DND-41 (cell line): ENCODE measurements around the gene DTNB.

ENCODE experiments used
- ATAC-seq: fragments of 200-7000 bp; cut with Tn5 transposase; 3 replicates; pipeline ENCODE4 v1.9.1; 2021; ENCODE audit warnings: low read depth; ENCODE audit not compliant: insufficient read depth
- DNase-seq: peaks from one replicate; pipeline ENCODE4 v3.0.0-alpha.2; 2020
- H2AFZ ChIP-seq: 2 replicates; pipeline ENCODE4 v1.6.0; 2012; ENCODE audit warnings: low read depth, low read length
- H3K27ac ChIP-seq: 2 replicates; pipeline ENCODE4 v1.5.1; 2012; ENCODE audit warnings: low read length, inconsistent platforms
- H3K27me3 ChIP-seq: fragments of 200-600 bp; sonication (generic); 2 replicates; pipeline ENCODE4 v1.6.0; 2012; ENCODE audit warnings: low read length, mild to moderate bottlenecking, inconsistent platforms; ENCODE audit not compliant: insufficient read depth, poor library complexity
- H3K36me3 ChIP-seq: 2 replicates; pipeline ENCODE4 v1.5.1; 2012; ENCODE audit warnings: low read length, inconsistent platforms; ENCODE audit not compliant: insufficient read depth
- H3K4me1 ChIP-seq: 2 replicates; pipeline ENCODE4 v1.5.1; 2012; ENCODE audit warnings: mild to moderate bottlenecking, low read length; ENCODE audit not compliant: insufficient read depth
- H3K4me2 ChIP-seq: 2 replicates; pipeline ENCODE4 v1.6.0; 2012; ENCODE audit warnings: mild to moderate bottlenecking, moderate library complexity, low read length, inconsistent platforms; ENCODE audit not compliant: insufficient read depth
- H3K4me3 ChIP-seq, 2 experiments: fragments of 200-600 bp in 1 of 2; shearing (Covaris generic) in 1 of 2; 2 replicates each; pipeline ENCODE4 v1.5.1; 2012 to 2016; ENCODE audit warnings: inconsistent platforms in 2 of 2, low read length in 2 of 2, mild to moderate bottlenecking in 2 of 2, low read depth in 1 of 2, moderate library complexity in 1 of 2
- H3K79me2 ChIP-seq: 2 replicates; pipeline ENCODE4 v1.6.0; 2012; ENCODE audit warnings: low read length, inconsistent platforms; ENCODE audit not compliant: insufficient read depth
- H3K9ac ChIP-seq: 2 replicates; pipeline ENCODE4 v1.6.0; 2012; ENCODE audit warnings: low read depth, mild to moderate bottlenecking, inconsistent platforms, low read length, moderate library complexity
- H3K9me3 ChIP-seq: 2 replicates; pipeline ENCODE4 v1.5.1; 2012; ENCODE audit warnings: low read length, moderate library complexity, mild to moderate bottlenecking, inconsistent platforms; ENCODE audit not compliant: insufficient read depth, severe bottlenecking
- H4K20me1 ChIP-seq: 2 replicates; pipeline ENCODE4 v1.6.0; 2012; ENCODE audit warnings: low read length; ENCODE audit not compliant: insufficient read depth
- EZH2 ChIP-seq: IDR thresholded peaks from 3 replicates; pipeline ENCODE4 v1.6.1; 2012; ENCODE audit warnings: borderline replicate concordance, low read depth, mild to moderate bottlenecking, moderate library complexity, low read length, inconsistent platforms; ENCODE audit not compliant: severe bottlenecking
- TF ChIP-seq, protein P1 (sequence below): IDR thresholded peaks from 2 replicates; pipeline ENCODE4 v1.5.1; 2012; ENCODE audit warnings: borderline replicate concordance, low read length, moderate library complexity, mild to moderate bottlenecking; ENCODE audit not compliant: poor library complexity, severe bottlenecking; ENCODE audit errors: extremely low read depth

DTNB gene

DNA sequence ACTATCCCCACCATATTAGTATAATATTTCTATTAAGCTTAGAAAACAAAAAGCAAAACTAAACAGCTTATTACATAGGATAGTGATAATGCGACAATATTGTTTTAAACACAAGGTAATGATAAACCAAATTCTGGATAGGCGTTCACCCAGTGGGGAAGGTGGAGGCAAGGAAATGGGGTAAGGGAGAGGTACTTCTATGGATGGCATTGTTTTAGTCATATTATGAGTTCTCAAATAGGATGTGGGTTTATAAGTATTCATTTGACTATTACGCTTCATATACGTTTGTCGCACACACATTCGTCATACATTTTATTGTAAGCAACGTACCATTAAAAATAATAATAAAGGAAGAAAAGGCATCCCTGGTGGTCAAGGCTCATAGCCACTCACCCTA is 242.8 kb downstream of the DTNB start:
- peaks cover 9% of the 10 kb centered on the region for H3K4me1 ChIP-seq
- ATAC-seq (no peak), DNase-seq (no peak)
- H3K9me3 ChIP-seq, result no peaks in the 10 kb centered on the region
- H3K36me3 ChIP-seq, result peaks cover 1% of the 10 kb centered on the region; the same call in 1 of the 2 replicates
- no peaks in the 10 kb centered on the region for H3K27me3 ChIP-seq
- H3K79me2 ChIP-seq, result no peaks in the 10 kb centered on the region
- TF ChIP-seq EZH2, result no peak
- TF ChIP-seq, protein P1, sequence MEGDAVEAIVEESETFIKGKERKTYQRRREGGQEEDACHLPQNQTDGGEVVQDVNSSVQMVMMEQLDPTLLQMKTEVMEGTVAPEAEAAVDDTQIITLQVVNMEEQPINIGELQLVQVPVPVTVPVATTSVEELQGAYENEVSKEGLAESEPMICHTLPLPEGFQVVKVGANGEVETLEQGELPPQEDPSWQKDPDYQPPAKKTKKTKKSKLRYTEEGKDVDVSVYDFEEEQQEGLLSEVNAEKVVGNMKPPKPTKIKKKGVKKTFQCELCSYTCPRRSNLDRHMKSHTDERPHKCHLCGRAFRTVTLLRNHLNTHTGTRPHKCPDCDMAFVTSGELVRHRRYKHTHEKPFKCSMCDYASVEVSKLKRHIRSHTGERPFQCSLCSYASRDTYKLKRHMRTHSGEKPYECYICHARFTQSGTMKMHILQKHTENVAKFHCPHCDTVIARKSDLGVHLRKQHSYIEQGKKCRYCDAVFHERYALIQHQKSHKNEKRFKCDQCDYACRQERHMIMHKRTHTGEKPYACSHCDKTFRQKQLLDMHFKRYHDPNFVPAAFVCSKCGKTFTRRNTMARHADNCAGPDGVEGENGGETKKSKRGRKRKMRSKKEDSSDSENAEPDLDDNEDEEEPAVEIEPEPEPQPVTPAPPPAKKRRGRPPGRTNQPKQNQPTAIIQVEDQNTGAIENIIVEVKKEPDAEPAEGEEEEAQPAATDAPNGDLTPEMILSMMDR, result no peak
- H3K4me3 ChIP-seq, result no peak overlapping the region
- no peaks in the 10 kb centered on the region for H4K20me1 ChIP-seq
- H3K27ac ChIP-seq, result no peak overlapping the region
- no peak overlapping the region for H3K4me2 ChIP-seq
- H3K9ac ChIP-seq, result no peak overlapping the region
- no peak overlapping the region for H2AFZ ChIP-seq

DNA sequence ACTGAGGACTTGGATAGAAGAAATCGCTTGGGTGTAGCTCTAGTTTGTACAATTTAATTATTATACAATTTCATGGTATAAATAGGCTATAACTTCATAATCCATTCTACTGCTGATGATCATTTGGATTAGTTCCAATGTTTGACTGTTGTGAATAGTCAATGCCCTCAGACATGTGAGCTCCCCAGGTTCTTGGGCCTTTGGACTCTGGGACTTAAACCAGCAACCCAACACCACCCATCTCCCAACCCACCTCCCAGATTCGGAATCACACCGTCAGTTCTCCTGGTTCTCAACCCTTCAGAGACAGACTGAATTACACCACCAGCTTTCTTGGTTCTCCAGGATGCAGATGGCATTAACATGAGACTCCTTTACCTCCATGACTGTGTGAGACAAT is 247.1 kb downstream of the DTNB start:
- ATAC-seq, result no peak
- peaks cover 2% of the 10 kb centered on the region for H3K4me1 ChIP-seq
- TF ChIP-seq, protein P1, result no peak
- H3K27ac ChIP-seq, result no peak overlapping the region
- no peaks in the 10 kb centered on the region for H3K36me3 ChIP-seq
- H3K79me2 ChIP-seq, result no peaks in the 10 kb centered on the region
- no peak overlapping the region for H3K4me3 ChIP-seq
- no peak overlapping the region for H3K4me2 ChIP-seq
- H4K20me1 ChIP-seq, result no peaks in the 10 kb centered on the region
- no peak overlapping the region for H3K9ac ChIP-seq
- H3K9me3 ChIP-seq, result no peaks in the 10 kb centered on the region
- DNase-seq, result no peak
- H3K27me3 ChIP-seq, result no peaks in the 10 kb centered on the region
- H2AFZ ChIP-seq, result no peak overlapping the region

DNA sequence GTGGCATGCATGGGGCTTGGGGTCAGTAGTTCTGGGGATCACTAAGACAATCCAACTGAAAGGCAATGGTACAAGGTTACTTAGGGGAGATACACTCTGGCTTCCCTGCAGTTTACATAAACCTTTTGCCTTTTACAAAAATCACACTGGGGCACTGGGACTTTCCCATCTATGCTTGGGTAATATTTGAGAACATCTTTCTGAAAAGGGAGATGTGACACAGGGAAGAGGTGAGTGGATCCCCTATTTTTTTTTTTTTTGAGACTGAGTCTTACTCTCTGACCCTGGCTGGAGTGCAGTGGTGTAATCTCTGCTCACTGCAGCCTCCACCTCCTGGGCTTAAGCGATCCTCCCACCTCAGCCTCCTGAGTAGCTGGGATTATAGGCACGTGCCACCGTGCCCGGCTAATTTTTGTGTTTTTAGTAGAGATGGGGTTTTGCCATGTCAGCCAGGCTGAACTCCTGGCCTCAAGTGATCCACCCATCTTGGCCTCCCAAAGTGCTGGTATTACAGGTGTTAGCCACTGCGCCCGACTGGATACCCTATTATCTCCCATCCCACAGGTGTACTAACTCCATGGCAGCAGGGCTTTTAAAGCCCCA is 248.8 kb downstream of the DTNB start:
- Histone ChIP-seq H3K4me3 (no peak overlapping the region), H2AFZ (no peak overlapping the region), H3K36me3 (no peaks in the 10 kb centered on the region), H3K9me3 (no peaks in the 10 kb centered on the region), H3K4me1 (no peaks in the 10 kb centered on the region), H3K27me3 (no peaks in the 10 kb centered on the region), H3K4me2 (no peak overlapping the region), H4K20me1 (no peaks in the 10 kb centered on the region), H3K9ac (no peak overlapping the region), H3K79me2 (no peaks in the 10 kb centered on the region), H3K27ac (no peak overlapping the region)
- TF ChIP-seq, protein P1, result no peak
- ATAC-seq (no peak), DNase-seq (no peak)
